Activated CD4-positive, alpha-beta T cell treated with anti-CD3 and anti-CD28 coated beads for 4 hours (primary cell): Measurements from ENCODE around the gene KRTAP5-7.
"Not testable (repeated sequence)": the region's sequence is repeated elsewhere in the genome, so short reads cannot be mapped to it uniquely, and the experiment has no call there.

Experiments
- DNase-seq, 2 donors: peaks; one replicate each; pipeline ENCODE4 v3.0.0-alpha.2; 2020

KRTAP5-7 gene

DNA sequence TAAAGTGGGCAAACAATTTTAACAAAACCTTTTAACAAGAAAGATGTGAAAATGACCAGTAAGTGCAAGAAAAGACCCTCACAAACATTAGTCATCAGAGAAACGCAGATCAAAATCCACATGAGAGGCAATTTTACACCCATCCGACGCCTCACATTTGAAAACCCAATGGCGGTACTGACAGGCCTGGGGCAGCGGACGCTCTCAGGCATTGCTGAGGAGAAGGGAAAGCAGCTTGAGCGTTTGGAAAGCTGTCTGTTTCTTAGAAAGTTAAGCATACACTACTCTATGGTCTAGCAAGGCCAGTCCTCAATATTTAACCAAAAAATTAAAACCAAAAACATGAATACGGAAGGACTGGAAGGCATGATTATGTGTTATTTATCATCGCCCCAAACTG, 8.8 kb downstream of the KRTAP5-7 start:
- no peak for DNase-seq

DNA sequence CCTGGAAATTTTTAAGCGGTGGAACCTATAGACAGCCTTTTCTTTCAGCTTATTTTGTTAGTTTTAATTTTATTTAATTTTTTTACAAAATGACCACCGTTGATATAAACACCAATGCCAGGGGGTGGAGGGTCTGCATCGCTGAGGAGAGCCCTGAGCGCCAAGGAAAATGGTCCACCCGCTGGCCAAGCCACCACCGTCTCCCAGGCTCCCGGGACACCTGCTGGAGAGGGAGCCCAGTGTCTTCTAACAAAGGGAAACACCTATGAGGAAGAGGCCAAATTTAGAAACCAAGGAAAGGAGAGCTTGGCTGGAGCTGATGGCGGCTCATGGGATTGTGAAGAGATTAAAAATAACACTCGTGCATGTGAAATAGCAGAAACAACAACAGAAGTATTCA, 10.5 kb downstream of the KRTAP5-7 start:
- no peak for DNase-seq

DNA sequence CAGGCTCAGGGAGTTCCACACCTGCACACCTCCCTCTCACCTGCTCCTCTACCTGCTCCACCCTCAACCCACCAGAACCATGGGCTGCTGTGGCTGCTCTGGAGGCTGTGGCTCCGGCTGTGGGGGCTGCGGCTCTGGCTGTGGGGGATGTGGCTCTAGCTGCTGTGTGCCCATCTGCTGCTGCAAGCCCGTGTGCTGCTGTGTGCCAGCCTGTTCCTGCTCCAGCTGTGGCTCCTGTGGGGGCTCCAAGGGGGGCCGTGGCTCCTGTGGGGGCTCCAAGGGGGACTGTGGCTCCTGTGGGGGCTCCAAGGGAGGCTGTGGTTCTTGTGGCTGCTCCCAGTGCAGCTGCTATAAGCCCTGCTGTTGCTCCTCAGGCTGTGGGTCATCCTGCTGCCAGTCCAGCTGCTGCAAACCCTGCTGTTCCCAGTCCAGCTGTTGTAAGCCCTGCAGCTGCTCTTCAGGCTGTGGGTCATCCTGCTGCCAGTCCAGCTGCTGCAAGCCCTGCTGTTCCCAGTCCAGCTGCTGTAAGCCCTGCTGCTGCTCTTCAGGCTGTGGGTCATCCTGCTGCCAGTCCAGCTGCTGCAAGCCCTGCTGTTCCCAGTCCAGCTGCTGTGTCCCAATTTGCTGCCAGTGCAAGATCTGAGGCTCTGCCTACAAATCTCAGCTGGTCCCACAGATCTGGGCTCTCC, 11.1 kb downstream of the KRTAP5-7 start, which contains the start of gene KRTAP5-8:
TSS of gene KRTAP5-8 (plus strand) at position 49 of the 689 bp plus-strand sequence. CDS start at position 80, 31 bp downstream.
- DNase-seq, result not testable (repeated sequence)

DNA sequence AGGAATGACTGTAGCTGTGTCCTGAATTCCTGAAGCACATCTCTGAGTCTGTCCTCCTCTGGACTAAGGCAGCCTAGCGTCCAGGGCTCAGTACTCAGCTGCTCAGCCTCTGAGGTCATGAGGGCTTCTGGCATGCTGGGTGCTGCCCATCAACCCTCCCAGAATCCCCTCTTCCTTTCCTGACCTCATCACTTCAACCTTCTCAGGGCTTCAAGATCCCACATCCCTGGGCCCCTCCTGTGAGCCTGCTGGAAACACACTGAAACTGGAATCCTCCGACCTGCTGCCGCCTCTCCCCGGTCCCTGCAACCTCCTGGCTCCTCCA, 11.6 kb downstream of the KRTAP5-7 start:
- no peak for DNase-seq

DNA sequence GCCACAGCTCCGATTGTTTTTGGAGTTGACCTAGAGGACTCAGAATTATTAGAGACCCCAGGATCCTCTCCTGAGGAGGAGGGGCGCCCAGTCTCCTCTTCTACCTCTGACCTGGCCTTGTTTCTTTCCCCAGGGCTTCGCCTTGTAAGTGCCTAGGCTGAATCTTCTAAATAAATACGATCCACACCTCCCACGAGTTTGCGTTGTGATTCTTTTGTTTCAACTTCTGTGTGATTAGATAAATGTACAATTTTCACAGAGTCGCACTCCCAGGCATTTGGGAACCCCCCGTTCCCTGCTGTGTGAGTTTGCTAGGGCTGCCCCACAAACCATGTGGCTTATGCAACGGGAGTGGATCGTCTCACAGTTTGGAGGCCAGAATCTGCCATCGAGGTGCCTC, 11.9 kb downstream of the KRTAP5-7 start:
- DNase-seq, result no peak

DNA sequence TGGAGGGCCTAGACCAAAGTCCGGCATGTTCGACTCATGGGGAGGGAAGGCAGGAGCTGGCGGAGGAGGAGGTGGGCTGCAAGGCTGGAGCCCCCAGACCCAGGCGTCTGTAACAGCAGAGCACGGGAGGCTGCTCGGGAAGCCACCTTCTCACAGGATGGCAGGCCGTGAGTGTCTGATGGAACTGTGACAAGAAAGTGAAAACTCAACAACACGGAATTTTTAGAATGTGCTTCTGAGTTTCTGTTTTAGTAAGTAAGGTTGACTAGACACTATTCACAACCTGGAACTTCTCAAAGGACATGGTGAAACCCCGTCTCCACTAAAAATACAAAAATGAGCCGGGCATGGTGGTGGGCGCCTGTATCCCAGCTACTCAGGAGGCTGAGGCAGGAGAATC, 12.9 kb downstream of the KRTAP5-7 start:
- not testable (repeated sequence) for DNase-seq

DNA sequence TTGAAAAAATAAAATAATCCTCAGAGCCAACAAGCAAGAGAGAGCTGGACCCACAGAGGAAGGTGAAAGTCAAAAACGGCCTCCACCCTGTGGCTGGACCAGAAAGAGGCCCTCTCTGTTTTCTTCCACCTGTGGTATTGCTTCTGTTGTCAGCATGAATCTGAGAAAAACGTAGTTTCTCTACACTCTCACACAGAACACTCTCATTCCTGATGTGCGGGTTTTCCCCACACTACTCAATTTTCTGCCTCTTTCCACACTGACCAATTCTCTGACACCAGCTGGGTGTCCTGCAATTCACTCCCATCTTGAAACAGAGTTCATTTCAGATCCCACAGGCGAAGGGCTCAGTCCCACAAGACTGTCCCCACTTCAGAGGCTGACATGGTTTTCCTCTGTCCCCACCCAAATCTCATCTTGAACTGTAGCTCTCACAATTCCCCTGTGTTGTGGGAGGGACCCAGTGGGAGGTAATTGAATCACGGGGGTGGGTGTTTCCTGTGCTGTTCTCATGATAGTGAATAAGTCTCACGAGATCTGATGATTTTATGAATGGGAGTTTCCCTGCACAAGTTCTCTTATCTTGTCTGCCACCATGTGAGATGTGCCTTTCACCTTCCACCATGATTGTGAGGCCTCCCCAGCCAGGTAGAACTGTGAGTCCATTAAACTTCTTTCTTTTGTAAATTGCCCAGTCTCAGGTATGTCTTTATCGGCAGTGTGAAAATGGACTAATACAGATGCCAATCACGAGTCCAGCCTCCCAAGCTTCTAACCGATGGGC, 13.6 kb downstream of the KRTAP5-7 start:
- DNase-seq, result not testable (repeated sequence)

DNA sequence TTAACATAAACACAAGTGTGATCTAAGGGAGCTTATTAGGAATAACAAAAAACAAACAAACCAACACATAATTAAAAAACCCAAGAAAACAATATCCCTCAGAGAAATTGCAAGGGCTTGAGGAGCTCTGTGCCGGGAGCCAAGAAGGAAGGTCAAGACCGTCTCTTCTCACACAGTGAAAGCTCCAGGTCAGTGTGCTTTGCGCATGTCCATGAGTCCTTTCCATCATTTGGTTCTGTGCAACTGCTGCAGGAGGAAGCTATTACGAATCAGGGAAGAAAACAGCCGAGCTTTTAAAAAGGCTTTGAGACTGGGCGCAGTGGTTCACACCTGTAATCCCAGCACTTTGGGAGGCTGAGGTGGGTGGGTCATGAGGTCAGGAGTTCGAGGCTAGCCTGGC, 15.3 kb downstream of the KRTAP5-7 start:
- DNase-seq, result no peak

DNA sequence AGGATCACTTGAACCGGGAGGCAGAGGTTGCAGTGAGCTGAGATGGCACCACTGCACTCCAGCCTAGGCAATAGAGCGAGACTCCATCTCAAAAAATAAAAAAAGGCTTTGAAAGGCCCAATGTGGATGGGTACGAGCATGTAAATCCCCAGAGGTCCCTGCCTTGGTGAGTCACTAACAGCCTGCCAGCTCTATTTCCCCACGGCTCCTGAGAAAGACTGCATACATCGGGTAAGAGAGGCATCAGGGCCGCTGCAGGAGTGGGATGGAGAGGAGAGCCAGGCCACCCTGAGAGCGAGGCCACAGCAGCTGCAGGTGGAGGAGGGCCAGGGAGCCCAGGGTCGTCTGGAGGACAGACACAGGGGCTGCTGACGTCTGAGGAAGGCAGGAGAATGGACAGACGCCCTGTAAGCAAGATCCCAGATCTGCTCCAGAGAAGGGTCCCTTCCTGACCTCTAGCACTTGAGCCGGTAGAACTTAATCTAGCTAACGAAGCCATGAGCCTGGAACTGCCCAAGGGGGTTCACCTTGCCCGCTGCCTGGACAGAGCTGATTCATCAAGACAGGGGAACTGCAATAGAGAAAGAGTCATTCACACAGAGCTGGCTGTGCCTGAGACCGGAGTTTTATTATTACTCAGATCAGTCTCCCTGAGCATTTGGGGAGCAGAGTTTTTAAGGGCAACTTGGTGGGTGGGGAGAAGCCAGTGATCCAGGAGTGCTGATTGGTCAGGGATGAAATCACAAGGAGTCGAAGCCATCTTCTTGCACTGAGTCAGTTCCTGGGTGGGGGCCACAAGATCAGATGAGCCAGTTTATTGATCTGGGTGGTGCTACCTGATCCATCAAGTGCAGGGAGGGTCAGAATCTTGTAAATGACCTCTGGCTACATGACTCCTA, 16.1 kb downstream of the KRTAP5-7 start:
- DNase-seq, result no peak

DNA sequence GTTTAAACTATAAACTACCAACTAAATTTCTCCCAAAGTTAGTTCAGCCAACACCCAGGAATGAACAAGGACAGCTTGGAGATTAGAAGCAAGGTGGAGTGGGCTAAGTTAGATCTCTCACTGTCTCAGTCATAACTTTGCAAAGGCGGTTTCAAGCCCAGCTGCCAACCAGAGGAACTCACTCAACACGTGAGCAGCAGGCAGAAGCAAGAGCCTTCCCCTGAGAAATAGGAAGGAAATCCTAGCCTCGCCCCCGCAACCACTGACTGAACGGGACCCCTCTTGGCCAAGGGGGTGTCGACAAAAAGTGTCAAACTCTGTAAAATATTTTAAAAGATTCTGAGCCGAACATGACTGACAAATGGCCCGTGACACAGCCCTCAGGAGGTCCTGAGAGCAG, 16.8 kb downstream of the KRTAP5-7 start:
- no peak for DNase-seq

DNA sequence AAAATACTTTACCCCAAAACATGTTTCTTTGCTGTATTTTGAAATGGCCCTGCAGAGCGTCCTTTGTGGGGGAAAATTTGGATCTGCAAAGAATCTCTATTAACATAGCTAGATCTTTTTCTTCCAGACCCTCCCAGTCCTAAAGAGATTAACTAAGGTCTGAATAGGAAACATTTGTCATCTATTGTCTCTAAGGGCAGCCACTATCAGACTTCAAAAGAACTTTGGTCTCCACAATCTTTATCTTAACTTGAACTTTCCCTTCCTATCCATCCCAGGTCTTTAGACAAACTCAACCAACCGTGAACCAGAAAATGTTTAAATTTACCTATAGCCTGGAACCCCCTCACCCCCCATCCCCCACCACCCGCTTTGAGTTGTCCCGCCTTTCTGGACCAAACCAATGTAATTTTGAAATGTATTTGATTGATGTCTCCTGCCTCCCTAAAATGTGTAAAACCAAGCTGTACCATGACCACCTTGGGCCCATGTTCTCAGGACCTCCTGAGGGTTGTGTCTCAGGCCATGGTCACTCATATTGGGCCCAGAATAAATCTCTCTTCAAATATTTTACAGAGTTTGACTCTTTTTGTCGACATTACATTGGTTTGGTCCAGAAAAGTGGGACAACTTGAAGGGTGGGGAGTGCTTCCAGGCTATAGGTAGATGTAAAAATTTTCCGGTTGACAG, 17.6 kb downstream of the KRTAP5-7 start:
- DNase-seq, result no peak

DNA sequence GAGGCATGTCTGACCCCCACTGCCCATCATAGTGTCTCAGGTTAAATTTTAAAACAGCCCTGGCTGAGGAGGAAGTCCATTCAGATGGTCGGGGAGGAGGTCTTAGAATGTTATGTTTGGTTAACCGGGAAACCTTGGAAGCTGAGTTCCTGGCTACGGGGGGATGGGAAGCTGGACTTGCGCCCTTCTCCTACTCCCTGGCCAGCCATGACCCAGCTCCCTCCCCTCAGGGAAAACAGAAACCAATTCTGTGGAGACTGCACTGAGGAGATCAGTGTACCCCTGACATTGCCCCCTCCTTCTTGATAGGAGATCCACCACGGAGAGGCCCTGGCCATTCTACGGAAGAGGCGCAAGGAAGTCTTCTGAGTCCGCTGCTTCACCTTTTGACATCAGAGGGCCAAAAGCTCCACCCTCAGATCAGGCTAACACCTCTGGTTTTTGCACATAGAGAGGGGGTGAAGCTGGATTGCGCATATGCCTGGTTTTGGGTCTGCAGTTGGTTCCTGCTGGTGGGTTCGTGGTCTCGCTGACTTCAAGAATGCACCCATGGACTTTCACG, 18.4 kb downstream of the KRTAP5-7 start:
- DNase-seq, result no peak

DNA sequence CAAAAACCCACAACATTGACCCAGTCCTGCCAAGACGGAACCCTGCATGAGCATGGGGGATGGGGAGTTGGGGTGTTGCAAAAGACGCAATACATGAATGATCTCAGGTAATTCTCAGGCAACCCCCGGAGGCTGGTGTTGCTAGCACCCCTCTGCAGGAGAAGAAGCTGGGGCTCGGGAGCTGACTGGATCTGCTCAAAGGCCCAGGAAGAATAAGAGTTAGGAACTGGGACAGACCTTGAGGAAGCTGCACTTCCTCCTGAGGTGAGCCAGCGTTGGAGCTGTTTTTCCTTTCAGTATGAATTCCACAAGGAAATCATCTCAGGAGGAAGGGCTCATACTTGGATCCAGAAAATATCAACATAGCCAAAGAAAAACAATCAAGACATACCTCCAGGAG, 21.1 kb downstream of the KRTAP5-7 start, which contains the start of gene KRTAP5-9:
TSS of gene KRTAP5-9 (plus strand) at position 301 of the 400 bp plus-strand sequence. CDS start 238 bp downstream, outside the sequence.
- DNase-seq, result no peak

DNA sequence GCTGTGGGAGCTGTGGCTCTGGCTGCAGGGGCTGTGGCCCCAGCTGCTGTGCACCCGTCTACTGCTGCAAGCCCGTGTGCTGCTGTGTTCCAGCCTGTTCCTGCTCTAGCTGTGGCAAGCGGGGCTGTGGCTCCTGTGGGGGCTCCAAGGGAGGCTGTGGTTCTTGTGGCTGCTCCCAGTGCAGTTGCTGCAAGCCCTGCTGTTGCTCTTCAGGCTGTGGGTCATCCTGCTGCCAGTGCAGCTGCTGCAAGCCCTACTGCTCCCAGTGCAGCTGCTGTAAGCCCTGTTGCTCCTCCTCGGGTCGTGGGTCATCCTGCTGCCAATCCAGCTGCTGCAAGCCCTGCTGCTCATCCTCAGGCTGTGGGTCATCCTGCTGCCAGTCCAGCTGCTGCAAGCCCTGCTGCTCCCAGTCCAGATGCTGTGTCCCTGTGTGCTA, 21.7 kb downstream of the KRTAP5-7 start:
- no peak for DNase-seq

DNA sequence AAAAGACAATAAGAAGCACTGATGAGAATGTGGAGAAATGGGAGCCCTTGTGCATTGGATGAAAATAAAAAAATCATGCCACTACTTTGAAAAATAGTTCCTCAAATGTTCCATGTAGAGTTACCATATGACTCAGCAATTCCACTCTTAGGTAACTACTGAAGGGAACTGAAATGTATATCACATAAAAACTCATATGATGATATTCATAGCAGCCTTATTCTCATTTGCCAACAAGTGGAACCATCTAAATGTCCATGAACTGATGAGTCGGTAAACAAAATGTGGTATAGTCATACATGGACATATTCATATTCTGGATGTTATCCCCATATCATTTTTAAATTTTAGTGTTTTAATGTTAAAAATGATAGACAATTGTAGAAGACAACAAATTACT, 24.6 kb downstream of the KRTAP5-7 start:
- DNase-seq, result no peak

DNA sequence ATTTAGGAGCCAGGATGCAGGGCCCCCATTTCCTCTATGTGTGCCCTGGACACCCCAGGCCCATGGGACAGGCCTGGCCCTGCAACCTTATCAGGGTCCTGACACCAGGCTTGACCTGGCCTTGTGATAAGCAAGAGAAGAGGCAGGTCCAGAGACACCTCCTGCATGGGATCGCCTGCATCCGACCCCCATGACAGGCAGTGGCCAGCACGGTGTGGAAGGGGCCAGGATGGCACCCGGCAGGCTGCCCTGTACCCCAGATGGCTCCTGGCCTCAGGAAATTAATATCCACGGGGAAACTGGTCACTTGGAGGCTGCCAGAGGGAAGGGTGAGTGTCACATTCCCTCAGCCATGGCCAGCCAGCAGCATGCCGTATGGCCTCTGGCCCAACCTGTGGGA, 27.9 kb downstream of the KRTAP5-7 start:
- DNase-seq, result no peak

DNA sequence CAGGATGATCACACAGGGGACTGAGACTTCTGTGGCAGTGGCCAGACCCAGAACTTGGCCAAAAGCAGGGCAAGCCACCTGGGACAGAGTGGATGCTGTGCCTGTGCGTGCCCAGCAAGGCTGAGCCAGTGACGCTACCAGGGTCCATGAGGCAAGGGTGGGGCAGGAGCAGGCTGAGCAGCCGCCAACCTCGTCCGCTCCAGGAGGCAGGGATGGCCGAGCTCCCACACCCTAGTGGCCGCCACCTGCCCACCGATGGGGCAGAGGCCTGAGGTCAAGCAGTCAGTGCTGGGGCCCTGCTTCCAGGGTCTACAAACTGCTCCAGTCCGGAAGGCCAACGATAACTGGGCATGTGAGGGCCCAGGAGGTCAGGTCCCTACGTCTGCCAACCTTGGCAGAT, 28.4 kb downstream of the KRTAP5-7 start:
- DNase-seq, result no peak

DNA sequence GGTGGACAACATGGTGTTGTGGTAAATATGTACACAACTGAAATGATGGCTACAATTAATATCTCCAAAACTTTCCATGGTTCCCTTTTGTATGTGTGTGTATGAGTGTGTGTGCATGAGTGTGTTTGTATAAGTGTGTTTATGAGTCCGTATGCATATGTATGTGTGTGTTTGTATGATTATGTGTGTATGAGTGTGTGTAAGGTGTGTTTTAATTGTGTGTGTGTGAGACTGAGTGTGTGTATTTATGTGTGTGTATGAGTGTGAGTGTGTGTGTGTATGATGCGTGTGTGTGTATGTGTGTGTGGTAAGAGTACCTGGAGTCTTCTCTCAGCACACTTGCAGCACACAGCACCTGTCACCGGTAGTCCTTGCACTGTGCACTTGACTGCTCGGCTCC, 29.0 kb downstream of the KRTAP5-7 start:
- DNase-seq, result no peak

DNA sequence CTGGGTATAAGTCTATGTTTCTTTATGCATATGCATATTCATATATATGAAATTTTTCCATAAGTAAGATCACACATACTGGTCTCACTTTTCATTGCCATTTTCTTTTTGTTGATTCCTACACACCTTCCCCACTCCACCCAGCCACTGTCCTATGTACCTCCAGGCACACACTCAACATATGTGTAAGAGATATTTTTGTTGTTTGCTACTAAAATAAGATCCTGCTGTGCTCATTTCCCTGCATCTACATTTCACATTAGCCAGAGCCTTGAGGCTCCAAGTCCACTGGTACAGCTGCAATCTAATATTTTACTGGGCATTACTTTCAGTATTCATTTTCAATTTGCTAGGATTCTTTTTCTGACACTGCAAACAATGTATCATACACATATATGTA, 30.2 kb downstream of the KRTAP5-7 start:
- DNase-seq, result no peak

DNA sequence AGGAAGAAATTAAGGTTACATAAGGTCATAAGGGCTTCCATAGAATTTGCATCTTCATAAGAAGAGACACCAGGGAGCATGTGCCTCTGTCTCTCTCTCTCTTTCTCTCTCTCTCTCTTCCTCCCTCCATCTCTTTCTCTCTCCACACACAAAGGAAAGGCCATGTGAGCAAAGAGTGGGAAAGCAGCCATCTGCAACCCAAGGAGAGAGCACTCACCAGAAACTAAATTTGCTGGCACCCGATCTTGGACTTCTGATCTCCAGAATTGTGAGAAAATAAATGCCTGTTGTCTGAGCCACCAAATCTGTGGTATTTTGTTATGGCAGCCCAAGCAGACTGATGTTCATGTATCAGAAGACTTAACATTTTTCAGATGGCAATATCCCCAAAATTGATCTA, 31.9 kb downstream of the KRTAP5-7 start:
- DNase-seq, result no peak

DNA sequence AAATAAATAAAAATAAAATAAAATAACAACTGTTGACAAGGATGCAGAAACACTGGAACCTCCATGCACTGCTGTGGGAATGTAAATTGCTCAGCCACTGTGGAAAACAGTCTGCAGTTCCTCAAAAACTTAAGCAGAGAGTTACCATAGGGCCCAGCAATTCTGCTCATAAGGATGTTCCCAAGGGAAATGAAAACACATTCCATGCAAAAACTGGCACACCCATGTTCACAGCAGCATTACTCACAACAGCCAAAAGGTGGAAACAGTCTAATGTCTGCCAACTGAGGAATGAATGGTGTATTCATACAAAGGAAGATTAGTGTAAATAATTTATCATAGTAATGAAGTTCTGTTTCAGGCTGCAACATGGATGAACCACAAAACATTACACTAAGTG, 35.1 kb downstream of the KRTAP5-7 start:
- no peak for DNase-seq

DNA sequence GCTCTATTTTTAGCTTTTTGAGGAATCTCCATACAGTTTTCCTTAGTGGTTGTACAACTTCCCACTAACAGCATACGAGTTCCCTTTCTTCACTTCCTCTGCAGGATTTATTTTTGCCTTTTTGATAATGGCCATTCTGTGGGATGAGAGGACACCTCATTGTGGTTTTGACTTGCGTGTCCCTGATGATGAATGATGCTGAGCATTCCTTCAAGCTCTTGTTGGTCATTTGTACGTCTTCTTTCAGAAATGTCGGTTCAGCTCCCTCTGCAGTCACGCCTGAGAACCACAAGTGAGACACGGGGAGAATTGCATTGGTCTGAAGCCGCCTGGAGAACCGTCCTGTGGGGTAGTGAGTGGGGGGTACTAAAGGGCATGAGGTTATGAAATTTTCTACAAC, 36.3 kb downstream of the KRTAP5-7 start:
- no peak for DNase-seq
